Thoracic aorta (tissue), 2 donors: ENCODE results near the gene CCT8. TPM values are rescaled to one million over a fixed set of nuclear protein-coding genes. Genes with fewer than 3 reads are reported as not detected.
A peak's percentile ranks its signal among the peaks of the same experiment; 100 is the strongest.

ENCODE experiments used
- ATAC-seq: fragments of 150-250 bp; one replicate; pipeline ENCODE4 v1.8.0; 2017; ENCODE audit warnings: low read depth; ENCODE audit not compliant: insufficient number of reproducible peaks, low FRiP score
- DNase-seq: peaks from one replicate; pipeline ENCODE4 v3.0.0-alpha.2; 2020; ENCODE audit warnings: low spot score
- H3K27ac ChIP-seq, 2 donors: fragments of 200-600 bp; sonication (generic); 1 replicate in 1 of 2; 2 replicates in 1 of 2; pipeline ENCODE4 v1.5.1; 2016; ENCODE audit warnings: mild to moderate bottlenecking in 2 of 2, moderate library complexity in 2 of 2
- H3K27me3 ChIP-seq: fragments of 200-600 bp; sonication (generic); replicated peaks from 2 replicates; pipeline ENCODE4 v1.6.0; 2016; ENCODE audit warnings: mild to moderate bottlenecking; ENCODE audit not compliant: insufficient read depth
- H3K36me3 ChIP-seq: fragments of 200-600 bp; sonication (generic); one replicate; pipeline ENCODE4 v1.5.1; 2016
- H3K4me1 ChIP-seq, 2 donors: fragments of 200-600 bp; sonication (generic); 1 replicate in 1 of 2; 2 replicates in 1 of 2; pipeline versions ENCODE4 v1.5.1 to v1.6.0; 2016; ENCODE audit warnings: low read depth in 2 of 2, mild to moderate bottlenecking in 1 of 2; ENCODE audit not compliant: control insufficient read depth in 1 of 2
- H3K4me3 ChIP-seq: fragments of 200-600 bp; sonication (generic); 2 replicates; pipeline ENCODE4 v1.5.1; 2016; ENCODE audit warnings: mild to moderate bottlenecking
- H3K9me3 ChIP-seq: fragments of 200-600 bp; sonication (generic); 2 replicates; pipeline ENCODE4 v1.5.1; 2016
- total RNA-seq, 2 donors: library from RNA; depleted of rRNA; stranded (reverse); fragments of >200 nt; gene quantifications; one replicate each; pipeline versions ENCODE4 v1.1.0 to v1.2.3, GENCODE V29; 2016
- TF ChIP-seq, protein P1 (sequence below): fragments of 200-600 bp; sonication (generic); IDR thresholded peaks from one replicate; pipeline ENCODE4 v1.5.1; 2019; ENCODE audit warnings: antibody characterized with exemption

The CCT8 gene
- total RNA-seq, 2 donors from 2014 or later, result 76.9 to 110 TPM

DNA sequence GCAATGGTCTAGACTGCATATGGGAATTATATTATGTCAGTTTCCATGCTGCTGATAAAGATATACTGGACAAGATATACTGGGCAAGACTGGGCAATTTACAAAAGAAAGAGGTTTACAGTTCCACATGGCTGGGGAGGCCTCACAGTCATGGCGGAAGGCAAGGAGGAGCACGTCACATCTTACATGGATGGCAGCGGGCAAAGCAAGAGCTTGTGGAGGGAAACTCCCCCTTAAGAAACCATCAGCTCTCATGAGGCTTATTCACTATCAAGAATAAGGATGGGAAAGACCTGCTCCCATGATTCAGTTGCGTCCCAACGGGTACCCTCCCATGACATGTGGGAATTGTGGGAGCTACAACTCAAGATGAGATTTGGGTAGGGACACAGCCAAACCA lies 21.2 kb downstream of the CCT8 start:
- TF ChIP-seq, protein P1, sequence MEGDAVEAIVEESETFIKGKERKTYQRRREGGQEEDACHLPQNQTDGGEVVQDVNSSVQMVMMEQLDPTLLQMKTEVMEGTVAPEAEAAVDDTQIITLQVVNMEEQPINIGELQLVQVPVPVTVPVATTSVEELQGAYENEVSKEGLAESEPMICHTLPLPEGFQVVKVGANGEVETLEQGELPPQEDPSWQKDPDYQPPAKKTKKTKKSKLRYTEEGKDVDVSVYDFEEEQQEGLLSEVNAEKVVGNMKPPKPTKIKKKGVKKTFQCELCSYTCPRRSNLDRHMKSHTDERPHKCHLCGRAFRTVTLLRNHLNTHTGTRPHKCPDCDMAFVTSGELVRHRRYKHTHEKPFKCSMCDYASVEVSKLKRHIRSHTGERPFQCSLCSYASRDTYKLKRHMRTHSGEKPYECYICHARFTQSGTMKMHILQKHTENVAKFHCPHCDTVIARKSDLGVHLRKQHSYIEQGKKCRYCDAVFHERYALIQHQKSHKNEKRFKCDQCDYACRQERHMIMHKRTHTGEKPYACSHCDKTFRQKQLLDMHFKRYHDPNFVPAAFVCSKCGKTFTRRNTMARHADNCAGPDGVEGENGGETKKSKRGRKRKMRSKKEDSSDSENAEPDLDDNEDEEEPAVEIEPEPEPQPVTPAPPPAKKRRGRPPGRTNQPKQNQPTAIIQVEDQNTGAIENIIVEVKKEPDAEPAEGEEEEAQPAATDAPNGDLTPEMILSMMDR, result no peak
- DNase-seq (no peak), ATAC-seq (no peak)
- peak overlapping the region in 1 of 2 donors; percentile 81 for H3K27ac ChIP-seq
- H3K4me1 ChIP-seq, result peaks cover 8 to 13% of the 10 kb centered on the region in 2 donors
- peaks cover 27% of the 10 kb centered on the region for H3K36me3 ChIP-seq
- H3K27me3 ChIP-seq, result no peaks in the 10 kb centered on the region
- no peaks in the 10 kb centered on the region for H3K9me3 ChIP-seq
- no peak overlapping the region for H3K4me3 ChIP-seq

DNA sequence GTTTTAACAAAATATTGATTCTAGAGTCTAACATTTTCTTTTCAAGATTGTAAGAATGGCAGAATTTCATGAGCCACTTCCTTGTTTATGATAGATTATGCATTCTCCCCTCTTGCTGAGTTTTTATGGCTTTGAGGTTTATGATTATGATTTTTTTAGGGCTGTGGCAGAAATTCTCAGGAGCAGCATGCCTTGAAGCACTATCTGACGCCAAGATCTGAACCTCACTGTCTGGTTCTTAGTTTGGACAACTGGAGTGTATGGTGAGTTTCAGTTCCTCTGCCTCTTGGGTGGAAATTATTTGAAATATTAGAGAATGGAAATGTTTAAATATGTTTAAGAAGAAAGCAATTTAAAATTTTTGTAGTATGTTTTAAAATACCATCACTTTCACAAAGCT lies 38.8 kb downstream of the CCT8 start:
- H3K4me3 ChIP-seq, result no peak overlapping the region
- no peaks in the 10 kb centered on the region for H3K9me3 ChIP-seq
- no peaks in the 10 kb centered on the region for H3K4me1 ChIP-seq
- H3K27me3 ChIP-seq, result no peaks in the 10 kb centered on the region
- no peak overlapping the region for H3K27ac ChIP-seq
- no peak for DNase-seq
- TF ChIP-seq, protein P1, result no peak
- H3K36me3 ChIP-seq, result peaks cover 29% of the 10 kb centered on the region
- no peak for ATAC-seq

DNA sequence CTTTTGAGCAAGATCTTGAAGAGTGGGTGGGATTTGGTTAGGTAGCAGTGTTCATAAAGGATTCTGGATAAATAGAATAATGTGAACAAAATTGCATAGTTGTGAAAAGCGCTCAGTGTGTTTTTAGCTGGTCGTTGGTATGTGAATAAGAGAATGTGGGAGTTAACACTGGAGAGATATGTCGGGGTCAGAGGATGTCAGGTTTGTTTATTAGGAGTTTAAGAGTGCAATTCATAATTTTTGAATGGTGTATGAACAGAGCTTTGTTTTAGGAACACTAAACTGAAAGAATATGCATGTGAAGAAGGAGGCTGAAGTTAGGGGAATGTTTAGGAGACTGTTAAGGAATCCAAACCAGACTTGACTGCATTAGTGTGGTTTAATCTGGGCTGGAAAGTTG lies 39.6 kb downstream of the CCT8 start:
- DNase-seq (no peak), ATAC-seq (no peak)
- H3K27ac ChIP-seq, result peak overlapping the region in 1 of 2 donors; percentile 13

DNA sequence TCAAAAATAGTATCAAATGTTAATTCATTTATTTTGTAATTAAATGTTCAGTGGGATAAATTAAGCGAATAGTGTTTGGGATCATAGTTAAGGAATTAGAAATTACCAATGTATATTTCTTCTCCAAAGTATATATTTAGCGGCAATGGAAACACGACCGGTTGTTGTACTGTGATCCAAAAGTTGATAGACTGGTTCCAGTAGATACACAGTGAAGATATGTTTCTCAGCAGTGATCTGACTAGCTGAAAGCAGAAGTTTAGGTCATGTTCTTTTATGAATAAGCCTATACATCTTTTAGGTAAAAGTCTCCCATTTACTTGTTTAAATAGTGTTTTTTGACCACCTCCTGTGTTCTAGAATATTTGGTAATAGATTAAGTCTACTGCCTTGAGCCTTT lies 40.1 kb downstream of the CCT8 start:
- Histone ChIP-seq H3K4me1 (no peaks in the 10 kb centered on the region), H3K9me3 (no peaks in the 10 kb centered on the region), H3K36me3 (peaks cover 29% of the 10 kb centered on the region), H3K27me3 (no peaks in the 10 kb centered on the region), H3K4me3 (no peak overlapping the region), H3K27ac (peak overlapping the region in 1 of 2 donors; percentile 13)
- TF ChIP-seq, protein P1, result no peak
- ATAC-seq (no peak), DNase-seq (no peak)

More for the DNA sequence above, 39.6 kb downstream of the CCT8 start:
- Histone ChIP-seq H3K9me3 (no peaks in the 10 kb centered on the region), H3K27me3 (no peaks in the 10 kb centered on the region), H3K4me3 (no peak overlapping the region), H3K36me3 (peaks cover 29% of the 10 kb centered on the region), H3K4me1 (no peaks in the 10 kb centered on the region)
- TF ChIP-seq, protein P1, result no peak

DNA sequence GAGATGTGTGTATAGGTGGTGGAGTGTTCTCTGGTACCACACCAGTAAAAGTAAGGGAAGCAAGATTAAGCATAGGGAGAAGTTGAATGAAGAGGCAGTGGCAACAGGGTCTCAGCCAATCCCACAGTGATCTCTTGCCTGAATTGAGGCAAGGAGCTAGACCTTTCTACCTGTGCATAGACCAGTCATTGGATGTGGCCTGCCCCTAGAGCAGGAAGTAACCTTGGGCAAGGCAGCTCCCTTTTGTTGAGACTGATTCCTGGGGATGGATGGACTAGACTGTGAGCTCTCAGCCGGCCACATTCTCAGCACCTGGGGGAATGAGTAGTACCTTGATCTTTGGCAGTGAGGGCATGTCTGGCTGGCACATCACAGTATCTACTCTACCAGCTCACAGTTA lies 42.5 kb downstream of the CCT8 start:
- no peak for DNase-seq
- Histone ChIP-seq H3K36me3 (peaks cover 18% of the 10 kb centered on the region), H3K4me3 (no peak overlapping the region), H3K27ac (no peak overlapping the region), H3K4me1 (peaks cover 3 to 12% of the 10 kb centered on the region in 2 donors), H3K9me3 (no peaks in the 10 kb centered on the region), H3K27me3 (no peaks in the 10 kb centered on the region)
- TF ChIP-seq, protein P1, result no peak
- no peak for ATAC-seq
